Sigmoid colon (tissue), 7 donors: ENCODE data around the gene ROBO1. TPM values are rescaled to one million over a fixed set of nuclear protein-coding genes. Genes with fewer than 3 reads are reported as not detected.

ENCODE experiments used
- DNase-seq: peaks from one replicate; pipeline ENCODE4 v3.0.0-alpha.2; 2019
- H3K27ac ChIP-seq, 4 donors: fragments of 200-600 bp; sonication (generic); one replicate each; pipeline ENCODE4 v1.5.1; 2016 to 2019; ENCODE audit warnings: mild to moderate bottlenecking in 1 of 4
- H3K27me3 ChIP-seq, 3 donors: fragments of 200-600 bp; sonication (generic); one replicate each; pipeline ENCODE4 v1.5.1; 2019; ENCODE audit warnings: mild to moderate bottlenecking in 1 of 3
- H3K36me3 ChIP-seq, 4 donors: fragments of 200-600 bp; sonication (generic); one replicate each; pipeline ENCODE4 v1.5.1; 2016 to 2019
- H3K4me1 ChIP-seq, 4 donors: fragments of 200-600 bp; sonication (generic); one replicate each; pipeline ENCODE4 v1.5.1; 2017 to 2019
- H3K4me3 ChIP-seq, 4 donors: fragments of 200-600 bp; sonication (generic); one replicate each; pipeline ENCODE4 v1.5.1; 2017 to 2019; ENCODE audit warnings: mild to moderate bottlenecking in 2 of 4, moderate library complexity in 1 of 4
- H3K9me3 ChIP-seq, 4 donors: fragments of 200-600 bp in 3 of 4; sonication (generic) in 3 of 4; one replicate each; pipeline versions ENCODE4 v1.5.1 to v1.6.1; 2013 to 2019
- CTCF ChIP-seq, 4 experiments: fragments of 450-650 bp in 3 of 4; fragments of 200-600 bp in 1 of 4; IDR thresholded peaks; one replicate each; pipeline ENCODE4 v1.5.1; 2016 to 2019; ENCODE audit warnings: antibody characterized with exemption in 4 of 4, mild to moderate bottlenecking in 3 of 4, moderate library complexity in 2 of 4
- EP300 ChIP-seq, 4 donors: sonication (generic); formaldehyde crosslinking; IDR thresholded peaks; one replicate each; pipeline ENCODE4 v1.6.1; 2017; ENCODE audit warnings: antibody characterized with exemption in 4 of 4
- POLR2A ChIP-seq, 2 donors: fragments of 450-650 bp; IDR thresholded peaks; one replicate each; pipeline ENCODE4 v1.6.1; 2016; ENCODE audit warnings: antibody characterized with exemption in 2 of 2, mild to moderate bottlenecking in 2 of 2, moderate library complexity in 2 of 2
- POLR2AphosphoS5 ChIP-seq, 4 donors: sonication (generic); formaldehyde crosslinking; IDR thresholded peaks; one replicate each; pipeline ENCODE4 v1.6.1; 2017; ENCODE audit warnings: antibody characterized with exemption in 4 of 4
- WGBS, 2 donors: extraction: QIAGEN DNeasy Blood & Tissue Kit; methylation state at CpG; one replicate each; pipeline ENCODE4 v1.1.7; 2013; 5-methylcytosine and 5-hydroxymethylcytosine counted together
- intact Hi-C: fragments of 100-400 bp; cut with DNase I; formaldehyde crosslinking; loops from one replicate; pipeline ENCODE4 v1.15.1; 2023
- polyA plus RNA-seq, 3 donors: library from polyadenylated mRNA; stranded (reverse); fragments of 200-250 nt; gene quantifications; one replicate each; pipeline ENCODE4 v1.2.3, GENCODE V29; 2013
- total RNA-seq, 4 donors: library from RNA; depleted of rRNA; stranded (reverse); fragments of >200 nt; gene quantifications; one replicate each; pipeline ENCODE4 v1.1.0, GENCODE V29; 2016
- donor health status: healthy with polysubstance abuse.
- donor health status: Bipolar disorder and iron deficiency.
- donor health status: healthy.

Gene ROBO1
- total and polyA plus RNA-seq, 7 donors: 0.69 to 45.7 (median 32.4) TPM

- WGBS, 2 donors: 95 to 96% methylated on average over 19 of the region's 19 CpGs
- H3K4me1 ChIP-seq: peaks cover 0 to 15% (median 7%) of the 10 kb centered on the region in 4 donors
- TF ChIP-seq POLR2AphosphoS5 (IDR thresholded peaks at IDR 0.05) (no peak), POLR2A (IDR thresholded peaks at IDR 0.05) (no peak), CTCF (IDR thresholded peaks at IDR 0.05) (no peak)
- no peaks in the 10 kb centered on the region for H3K9me3 ChIP-seq
- no peaks in the 10 kb centered on the region for H3K36me3 ChIP-seq
- no peak for DNase-seq
- intact Hi-C loops: no loop called here
- no peak overlapping the region for H3K4me3 ChIP-seq
- H3K27me3 ChIP-seq: no peaks in the 10 kb centered on the region
- no peak overlapping the region for H3K27ac ChIP-seq
These were observed 949.4 kb downstream of the ROBO1 start for GRCh38 chr3:78818161-78818985.

GRCh38 chr3:78814893-78815562, 952.8 kb downstream of the ROBO1 start:
- no peak for DNase-seq
- 90 to 95% methylated on average over 3 of the region's 3 CpGs for WGBS, 2 donors
- Histone ChIP-seq H3K36me3 (no peaks in the 10 kb centered on the region), H3K4me3 (no peak overlapping the region), H3K27me3 (no peaks in the 10 kb centered on the region), H3K4me1 (no peaks in the 10 kb centered on the region), H3K9me3 (no peaks in the 10 kb centered on the region), H3K27ac (no peak overlapping the region)
- intact Hi-C loops: no loop called here
- TF ChIP-seq POLR2A (IDR thresholded peaks at IDR 0.05) (no peak), EP300 (IDR thresholded peaks at IDR 0.05) (no peak), CTCF (IDR thresholded peaks at IDR 0.05) (no peak), POLR2AphosphoS5 (IDR thresholded peaks at IDR 0.05) (no peak)

GRCh38 chr3:78812166-78812565, 955.6 kb downstream of the ROBO1 start:
- no peaks in the 10 kb centered on the region for H3K27me3 ChIP-seq
- TF ChIP-seq POLR2AphosphoS5 (IDR thresholded peaks at IDR 0.05) (no peak), CTCF (IDR thresholded peaks at IDR 0.05) (no peak), POLR2A (IDR thresholded peaks at IDR 0.05) (no peak), EP300 (IDR thresholded peaks at IDR 0.05) (no peak)
- DNase-seq: no peak
- H3K4me3 ChIP-seq: no peak overlapping the region
- intact Hi-C loops: no loop called here
- no peak overlapping the region for H3K27ac ChIP-seq
- 80 to 84% methylated on average over 3 of the region's 3 CpGs for WGBS, 2 donors
- H3K4me1 ChIP-seq: no peaks in the 10 kb centered on the region
- H3K36me3 ChIP-seq: no peaks in the 10 kb centered on the region
- H3K9me3 ChIP-seq: no peaks in the 10 kb centered on the region

- Histone ChIP-seq H3K27ac (no peak overlapping the region), H3K36me3 (no peaks in the 10 kb centered on the region), H3K4me1 (peaks cover 0 to 5% (median 2%) of the 10 kb centered on the region in 4 donors), H3K9me3 (no peaks in the 10 kb centered on the region), H3K27me3 (no peaks in the 10 kb centered on the region), H3K4me3 (no peak overlapping the region)
- intact Hi-C loops: no loop called here
- DNase-seq: no peak
- TF ChIP-seq EP300 (IDR thresholded peaks at IDR 0.05) (no peak), POLR2A (IDR thresholded peaks at IDR 0.05) (no peak), CTCF (IDR thresholded peaks at IDR 0.05) (no peak), POLR2AphosphoS5 (IDR thresholded peaks at IDR 0.05) (no peak)
- 80 to 86% methylated on average over 4 of the region's 4 CpGs for WGBS, 2 donors
These were observed 957.8 kb downstream of the ROBO1 start for GRCh38 chr3:78809966-78810365.
